ENCODE measurements around the gene GABBR2.

GABBR2 gene

GRCh38 chr9:98571643-98572042 is 137.1 kb downstream of the GABBR2 start:
- TF ChIP-seq CTCF (IDR thresholded peaks at IDR 0.05; ENCODE audit: borderline replicate concordance, insufficient read depth, low read depth, low read length): no peak
- no peak overlapping the region for H3K4me3 ChIP-seq (ENCODE audit: low read depth, low read length)

DNA sequence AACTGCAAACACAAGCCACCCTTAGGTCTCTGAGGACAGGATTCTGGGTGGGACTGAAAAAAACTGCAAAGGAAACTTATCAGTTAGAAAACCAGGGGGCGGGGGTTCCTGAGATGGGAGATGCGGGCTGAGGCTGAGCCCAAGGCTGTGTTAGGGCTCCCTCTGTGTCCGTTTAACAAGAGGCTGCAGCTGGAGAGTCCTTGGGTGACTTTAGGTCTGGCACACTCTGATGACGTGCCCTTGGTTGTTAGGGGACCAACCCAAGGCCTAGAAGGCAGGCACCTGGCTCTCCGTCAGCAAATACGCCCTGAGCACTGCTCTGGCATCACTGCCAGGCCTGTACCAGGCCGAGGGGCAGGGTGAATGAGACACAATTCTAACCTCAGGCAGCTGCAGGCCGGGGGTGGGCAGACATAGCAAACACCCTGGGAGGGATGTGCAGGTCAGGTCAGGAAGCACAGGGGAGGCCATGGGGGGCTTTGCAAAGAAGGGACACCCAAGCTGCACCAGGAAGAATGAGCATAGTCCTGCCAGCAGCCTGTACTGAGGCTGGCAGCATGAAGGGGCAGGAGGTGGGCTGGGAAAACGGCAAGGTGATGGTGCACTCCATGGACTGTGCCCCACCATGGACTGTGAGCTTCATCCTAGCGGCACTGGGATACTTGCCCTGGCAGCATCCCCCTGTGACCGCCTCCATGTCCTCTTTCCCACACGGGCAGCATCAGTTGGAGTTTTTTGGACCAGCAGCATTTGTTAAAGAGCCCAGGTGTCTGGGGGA is 137.9 kb downstream of the GABBR2 start:
- TF ChIP-seq CTCF (IDR thresholded peaks at IDR 0.05; ENCODE audit: borderline replicate concordance, insufficient read depth, low read depth, low read length): no peak
- H3K4me3 ChIP-seq (ENCODE audit: low read depth, low read length): no peak overlapping the region

- TF ChIP-seq CTCF (IDR thresholded peaks at IDR 0.05; ENCODE audit: borderline replicate concordance, insufficient read depth, low read depth, low read length): no peak
- no peak overlapping the region for H3K4me3 ChIP-seq (ENCODE audit: low read depth, low read length)
Measured at GRCh38 chr9:98570055-98570454, 138.7 kb downstream of the GABBR2 start.

- no peak overlapping the region for H3K4me3 ChIP-seq (ENCODE audit: low read depth, low read length)
- no peak for TF ChIP-seq CTCF (IDR thresholded peaks at IDR 0.05; ENCODE audit: borderline replicate concordance, insufficient read depth, low read depth, low read length)
Measured at GRCh38 chr9:98569491-98569890, 139.2 kb downstream of the GABBR2 start.

GRCh38 chr9:98568909-98569469 is 139.7 kb downstream of the GABBR2 start:
- no peak for TF ChIP-seq CTCF (IDR thresholded peaks at IDR 0.05; ENCODE audit: borderline replicate concordance, insufficient read depth, low read depth, low read length)
- H3K4me3 ChIP-seq (ENCODE audit: low read depth, low read length): no peak overlapping the region

- H3K4me3 ChIP-seq (ENCODE audit: low read depth, low read length): no peak overlapping the region
- no peak for TF ChIP-seq CTCF (IDR thresholded peaks at IDR 0.05; ENCODE audit: borderline replicate concordance, insufficient read depth, low read depth, low read length)
Measured at GRCh38 chr9:98568234-98568908, 140.4 kb downstream of the GABBR2 start.

Measured in GM12875 (cell line).